Measurements from ENCODE around the gene KAT14.

DNA sequence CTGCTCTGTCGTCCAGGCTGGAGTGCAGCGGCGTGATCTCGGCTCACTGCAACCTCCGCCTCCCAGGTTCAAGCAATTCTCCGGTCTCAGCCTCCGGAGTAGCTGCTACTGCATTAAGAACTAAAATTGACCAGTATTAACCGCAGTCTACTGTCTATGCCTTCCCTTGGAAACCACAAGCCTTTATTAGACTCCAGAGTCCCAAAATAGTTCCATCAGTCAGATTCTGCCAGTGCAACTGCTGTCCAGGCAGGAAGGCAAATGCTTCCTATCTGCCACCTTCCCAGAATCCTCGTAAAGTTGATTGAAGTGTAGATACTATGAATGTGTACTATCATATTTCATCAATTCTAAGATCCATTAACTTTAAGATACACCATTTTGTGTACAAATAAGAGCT is 16.7 kb downstream of the KAT14 start:
- TF ChIP-seq, protein P1, sequence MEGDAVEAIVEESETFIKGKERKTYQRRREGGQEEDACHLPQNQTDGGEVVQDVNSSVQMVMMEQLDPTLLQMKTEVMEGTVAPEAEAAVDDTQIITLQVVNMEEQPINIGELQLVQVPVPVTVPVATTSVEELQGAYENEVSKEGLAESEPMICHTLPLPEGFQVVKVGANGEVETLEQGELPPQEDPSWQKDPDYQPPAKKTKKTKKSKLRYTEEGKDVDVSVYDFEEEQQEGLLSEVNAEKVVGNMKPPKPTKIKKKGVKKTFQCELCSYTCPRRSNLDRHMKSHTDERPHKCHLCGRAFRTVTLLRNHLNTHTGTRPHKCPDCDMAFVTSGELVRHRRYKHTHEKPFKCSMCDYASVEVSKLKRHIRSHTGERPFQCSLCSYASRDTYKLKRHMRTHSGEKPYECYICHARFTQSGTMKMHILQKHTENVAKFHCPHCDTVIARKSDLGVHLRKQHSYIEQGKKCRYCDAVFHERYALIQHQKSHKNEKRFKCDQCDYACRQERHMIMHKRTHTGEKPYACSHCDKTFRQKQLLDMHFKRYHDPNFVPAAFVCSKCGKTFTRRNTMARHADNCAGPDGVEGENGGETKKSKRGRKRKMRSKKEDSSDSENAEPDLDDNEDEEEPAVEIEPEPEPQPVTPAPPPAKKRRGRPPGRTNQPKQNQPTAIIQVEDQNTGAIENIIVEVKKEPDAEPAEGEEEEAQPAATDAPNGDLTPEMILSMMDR (IDR thresholded peaks at IDR 0.05; ENCODE audit: low read depth, low read length, poor library complexity, severe bottlenecking), result no peak
- no peak for TF ChIP-seq EZH2phosphoT487 (IDR thresholded peaks at IDR 0.05; ENCODE audit: borderline replicate concordance, low read length)
